Measurements from ENCODE around the gene TMED5.
"Not testable (repeated sequence)": the region's sequence is repeated elsewhere in the genome, so short reads cannot be mapped to it uniquely, and the experiment has no call there.

The TMED5 gene

GRCh38 chr1:93164816-93165215 lies 15.4 kb downstream of the TMED5 start:
- Histone ChIP-seq H3K9ac (no peak overlapping the region), H3K27ac (no peak overlapping the region), H3K4me3 (ENCODE audit: low read depth, low read length) (no peak overlapping the region), H3K27me3 (ENCODE audit: control insufficient read depth, insufficient read depth, low read length) (no peaks in the 10 kb centered on the region), H3K36me3 (ENCODE audit: control insufficient read depth, insufficient read depth, low read length) (no peaks in the 10 kb centered on the region), H2AFZ (no peak overlapping the region), H3K4me2 (ENCODE audit: low read length) (no peak overlapping the region), H3K9me3 (ENCODE audit: control insufficient read depth, low read length) (no peaks in the 10 kb centered on the region), H3K79me2 (no peaks in the 10 kb centered on the region), H3K4me1 (no peaks in the 10 kb centered on the region)
- TF ChIP-seq, protein P1, sequence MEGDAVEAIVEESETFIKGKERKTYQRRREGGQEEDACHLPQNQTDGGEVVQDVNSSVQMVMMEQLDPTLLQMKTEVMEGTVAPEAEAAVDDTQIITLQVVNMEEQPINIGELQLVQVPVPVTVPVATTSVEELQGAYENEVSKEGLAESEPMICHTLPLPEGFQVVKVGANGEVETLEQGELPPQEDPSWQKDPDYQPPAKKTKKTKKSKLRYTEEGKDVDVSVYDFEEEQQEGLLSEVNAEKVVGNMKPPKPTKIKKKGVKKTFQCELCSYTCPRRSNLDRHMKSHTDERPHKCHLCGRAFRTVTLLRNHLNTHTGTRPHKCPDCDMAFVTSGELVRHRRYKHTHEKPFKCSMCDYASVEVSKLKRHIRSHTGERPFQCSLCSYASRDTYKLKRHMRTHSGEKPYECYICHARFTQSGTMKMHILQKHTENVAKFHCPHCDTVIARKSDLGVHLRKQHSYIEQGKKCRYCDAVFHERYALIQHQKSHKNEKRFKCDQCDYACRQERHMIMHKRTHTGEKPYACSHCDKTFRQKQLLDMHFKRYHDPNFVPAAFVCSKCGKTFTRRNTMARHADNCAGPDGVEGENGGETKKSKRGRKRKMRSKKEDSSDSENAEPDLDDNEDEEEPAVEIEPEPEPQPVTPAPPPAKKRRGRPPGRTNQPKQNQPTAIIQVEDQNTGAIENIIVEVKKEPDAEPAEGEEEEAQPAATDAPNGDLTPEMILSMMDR (IDR thresholded peaks at IDR 0.05) = no peak

DNA sequence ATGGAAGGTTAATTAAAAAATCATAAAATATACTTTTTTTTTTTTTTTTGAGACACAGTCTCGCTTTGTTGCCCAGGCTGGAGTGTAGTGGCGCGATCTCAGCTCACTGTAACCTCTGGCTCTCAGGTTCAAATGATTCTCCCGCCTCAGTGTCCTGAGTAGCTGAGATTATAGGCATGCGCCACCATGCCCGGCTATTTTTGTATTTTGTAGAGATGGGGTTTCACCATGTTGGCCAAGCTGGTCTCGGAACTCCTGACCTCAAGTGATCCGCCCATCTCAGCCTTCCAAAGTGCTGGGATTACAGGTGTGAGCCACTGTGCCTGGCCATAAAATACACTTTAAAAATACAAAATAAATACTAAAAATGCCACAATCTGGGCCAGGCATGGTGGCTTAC lies 16.9 kb downstream of the TMED5 start:
- not testable (repeated sequence) for H3K27ac ChIP-seq; H3K9ac ChIP-seq; H3K9me3 ChIP-seq (ENCODE audit: control insufficient read depth, low read length); H3K4me3 ChIP-seq (ENCODE audit: low read depth, low read length); H3K36me3 ChIP-seq (ENCODE audit: control insufficient read depth, insufficient read depth, low read length); H3K79me2 ChIP-seq; H3K4me1 ChIP-seq; H3K4me2 ChIP-seq (ENCODE audit: low read length); H3K27me3 ChIP-seq (ENCODE audit: control insufficient read depth, insufficient read depth, low read length); H2AFZ ChIP-seq

DNA sequence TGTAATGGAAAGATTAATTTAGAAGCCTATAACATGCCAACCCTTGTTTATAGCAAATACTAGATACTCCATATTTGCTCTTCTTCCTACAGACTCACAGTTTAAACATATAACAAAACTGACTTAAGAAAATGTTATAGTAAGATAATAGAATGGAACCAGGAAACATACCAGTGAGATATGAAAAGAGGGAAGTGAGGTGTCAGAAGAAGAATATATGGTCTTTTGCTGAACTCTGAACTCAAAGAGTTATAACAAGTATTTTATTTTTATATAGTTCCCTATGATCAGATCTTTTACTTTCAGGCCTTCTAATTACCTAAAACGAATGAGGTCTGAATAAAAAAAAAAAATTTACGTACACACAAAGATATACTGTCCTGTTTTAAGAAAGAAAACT lies 20.9 kb downstream of the TMED5 start:
- H3K36me3 ChIP-seq (ENCODE audit: control insufficient read depth, insufficient read depth, low read length) = no peaks in the 10 kb centered on the region

GRCh38 chr1:93155335-93155734 lies 24.9 kb downstream of the TMED5 start:
- H3K36me3 ChIP-seq (ENCODE audit: control insufficient read depth, insufficient read depth, low read length) = no peaks in the 10 kb centered on the region
- no peaks in the 10 kb centered on the region for H3K79me2 ChIP-seq
- no peaks in the 10 kb centered on the region for H3K27me3 ChIP-seq (ENCODE audit: control insufficient read depth, insufficient read depth, low read length)
- H2AFZ ChIP-seq = no peak overlapping the region
- no peak overlapping the region for H3K4me2 ChIP-seq (ENCODE audit: low read length)
- H3K27ac ChIP-seq = no peak overlapping the region
- no peaks in the 10 kb centered on the region for H3K4me1 ChIP-seq
- H3K9ac ChIP-seq = no peak overlapping the region
- no peaks in the 10 kb centered on the region for H3K9me3 ChIP-seq (ENCODE audit: control insufficient read depth, low read length)
- TF ChIP-seq, protein P1 (IDR thresholded peaks at IDR 0.05) = no peak
- no peak overlapping the region for H3K4me3 ChIP-seq (ENCODE audit: low read depth, low read length)

More for the DNA sequence above, 20.9 kb downstream of the TMED5 start:
- H3K9ac ChIP-seq = no peak overlapping the region
- no peak overlapping the region for H2AFZ ChIP-seq
- H3K4me2 ChIP-seq (ENCODE audit: low read length) = no peak overlapping the region
- H3K27me3 ChIP-seq (ENCODE audit: control insufficient read depth, insufficient read depth, low read length) = no peaks in the 10 kb centered on the region
- H3K79me2 ChIP-seq = no peaks in the 10 kb centered on the region
- TF ChIP-seq, protein P1 (IDR thresholded peaks at IDR 0.05) = no peak
- no peaks in the 10 kb centered on the region for H3K9me3 ChIP-seq (ENCODE audit: control insufficient read depth, low read length)
- H3K4me3 ChIP-seq (ENCODE audit: low read depth, low read length) = no peak overlapping the region
- no peak overlapping the region for H3K27ac ChIP-seq
- H3K4me1 ChIP-seq = no peaks in the 10 kb centered on the region

DNA sequence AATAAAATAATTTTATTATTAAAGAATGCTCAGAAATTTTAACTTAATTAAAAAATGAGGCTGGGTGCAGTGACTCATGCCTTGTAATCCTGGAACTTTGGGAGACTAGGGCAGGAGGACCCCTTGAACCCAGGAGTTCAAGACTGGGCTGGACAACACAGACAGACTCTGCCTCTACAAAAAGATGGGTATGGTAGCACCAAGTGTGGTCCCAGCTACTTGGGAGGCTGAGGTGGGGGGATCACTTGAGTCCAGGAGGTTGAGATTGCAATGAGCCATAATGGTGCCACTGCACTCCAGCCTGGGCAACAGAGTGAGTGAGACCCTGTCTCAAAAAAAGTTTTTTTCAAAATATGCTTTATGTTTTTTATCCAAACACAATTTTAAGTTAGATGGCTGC lies 25.3 kb downstream of the TMED5 start:
- no peaks in the 10 kb centered on the region for H3K9me3 ChIP-seq (ENCODE audit: control insufficient read depth, low read length)
- H3K9ac ChIP-seq = no peak overlapping the region
- no peak overlapping the region for H3K4me3 ChIP-seq (ENCODE audit: low read depth, low read length)
- TF ChIP-seq, protein P1 (IDR thresholded peaks at IDR 0.05) = no peak
- no peak overlapping the region for H2AFZ ChIP-seq
- no peaks in the 10 kb centered on the region for H3K27me3 ChIP-seq (ENCODE audit: control insufficient read depth, insufficient read depth, low read length)
- no peaks in the 10 kb centered on the region for H3K4me1 ChIP-seq
- H3K79me2 ChIP-seq = no peaks in the 10 kb centered on the region
- H3K4me2 ChIP-seq (ENCODE audit: low read length) = no peak overlapping the region
- H3K27ac ChIP-seq = no peak overlapping the region
- no peaks in the 10 kb centered on the region for H3K36me3 ChIP-seq (ENCODE audit: control insufficient read depth, insufficient read depth, low read length)
